Frontal cortex (tissue), 4 donors: ENCODE data around the gene RNF224. TPM values are rescaled to one million over a fixed set of nuclear protein-coding genes. Genes with fewer than 3 reads are reported as not detected.

Experiments
- DNase-seq, 2 donors: peaks; one replicate each; pipeline ENCODE4 v3.0.0; 2012; ENCODE audit warnings: low spot score in 2 of 2
- FAIRE-seq: peaks from 2 replicates; lab custom pipeline; 2012; peaks lifted over from hg19 to GRCh38; lab: Jason Lieb, UNC
- total RNA-seq: library from RNA; depleted of rRNA; stranded (reverse); fragments of >200 nt; gene quantifications from one replicate; pipeline ENCODE4 v1.2.3, GENCODE V29; 2014
- donor health status: control.
- donor health status: control.
- donor health status: control.

RNF224 gene
- total RNA-seq, 1 donor from 2014 or later, result not detected

- DNase-seq, result no peak
- FAIRE-seq, result no peak
These were observed 38.8 kb downstream of the RNF224 start for GRCh38 chr9:137266162-137266527.

GRCh38 chr9:137266585-137267453, 39.5 kb downstream of the RNF224 start:
- DNase-seq, result no peak
- no peak for FAIRE-seq

GRCh38 chr9:137267933-137268355, 40.6 kb downstream of the RNF224 start:
- DNase-seq (no peak), FAIRE-seq (no peak)

- DNase-seq (no peak), FAIRE-seq (no peak)
These were observed 41.4 kb downstream of the RNF224 start for GRCh38 chr9:137268538-137269201.

- FAIRE-seq (no peak), DNase-seq (no peak)
These were observed 42.0 kb downstream of the RNF224 start for GRCh38 chr9:137269231-137269772.

- DNase-seq (no peak), FAIRE-seq (no peak)
These were observed 43.8 kb downstream of the RNF224 start for GRCh38 chr9:137270929-137271695.

- FAIRE-seq (no peak), DNase-seq (no peak)
These were observed 44.4 kb downstream of the RNF224 start for GRCh38 chr9:137271696-137272076.

GRCh38 chr9:137272241-137273094, 45.2 kb downstream of the RNF224 start:
- FAIRE-seq, result no peak

GRCh38 chr9:137273095-137273490, 45.8 kb downstream of the RNF224 start:
- FAIRE-seq (no peak), DNase-seq (no peak)

More at GRCh38 chr9:137272241-137273094, 45.2 kb downstream of the RNF224 start:
- DNase-seq, result no peak

GRCh38 chr9:137273611-137274320, 46.5 kb downstream of the RNF224 start:
- FAIRE-seq (no peak), DNase-seq (no peak)

GRCh38 chr9:137275203-137275587, 47.9 kb downstream of the RNF224 start:
- FAIRE-seq (no peak), DNase-seq (no peak)

- FAIRE-seq (no peak), DNase-seq (no peak)
These were observed 48.5 kb downstream of the RNF224 start for GRCh38 chr9:137275588-137276472.

- FAIRE-seq (no peak), DNase-seq (peak in 1 of 2 donors; percentile 66)
These were observed 49.4 kb downstream of the RNF224 start for GRCh38 chr9:137276473-137277328.

- no peak for FAIRE-seq
- peak; percentile 75 to 83 for DNase-seq
These were observed 50.2 kb downstream of the RNF224 start, which contains the start of gene TOR4A for GRCh38 chr9:137277329-137278041. Gene TOR4A (plus strand): TSS chr9:137277726. CDS start chr9:137278690, 964 bp downstream.

- DNase-seq, result no peak
- no peak for FAIRE-seq
These were observed 50.9 kb downstream of the RNF224 start for GRCh38 chr9:137278061-137278701.
